Ecto neural progenitor cell (in vitro differentiated cells): ENCODE measurements around the gene DERA.

Experiments
- DNase-seq: peaks from one replicate; pipeline ENCODE4 v3.0.0-alpha.2; 2018; ENCODE audit warnings: low spot score

DERA gene

DNA sequence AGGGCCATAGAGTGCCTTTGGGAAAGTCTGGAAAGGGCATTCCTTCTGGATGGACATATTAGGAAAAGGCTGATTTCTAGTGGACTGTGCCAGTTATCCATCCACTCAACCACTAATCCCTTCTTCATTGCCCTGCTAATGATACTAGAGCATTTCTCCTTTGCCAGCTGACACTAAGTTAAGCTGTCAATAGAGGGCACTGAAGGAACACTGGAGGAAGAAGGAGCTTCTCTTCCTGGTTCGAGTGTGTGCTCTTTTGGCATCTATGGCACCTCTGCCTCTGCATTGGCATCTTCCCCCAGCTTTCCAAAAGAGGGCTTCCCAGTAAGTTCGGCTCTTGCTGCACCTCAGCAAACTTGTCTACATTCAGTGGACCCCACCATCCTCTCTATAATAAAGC is 165.4 kb downstream of the DERA start:
- no peak for DNase-seq

DNA sequence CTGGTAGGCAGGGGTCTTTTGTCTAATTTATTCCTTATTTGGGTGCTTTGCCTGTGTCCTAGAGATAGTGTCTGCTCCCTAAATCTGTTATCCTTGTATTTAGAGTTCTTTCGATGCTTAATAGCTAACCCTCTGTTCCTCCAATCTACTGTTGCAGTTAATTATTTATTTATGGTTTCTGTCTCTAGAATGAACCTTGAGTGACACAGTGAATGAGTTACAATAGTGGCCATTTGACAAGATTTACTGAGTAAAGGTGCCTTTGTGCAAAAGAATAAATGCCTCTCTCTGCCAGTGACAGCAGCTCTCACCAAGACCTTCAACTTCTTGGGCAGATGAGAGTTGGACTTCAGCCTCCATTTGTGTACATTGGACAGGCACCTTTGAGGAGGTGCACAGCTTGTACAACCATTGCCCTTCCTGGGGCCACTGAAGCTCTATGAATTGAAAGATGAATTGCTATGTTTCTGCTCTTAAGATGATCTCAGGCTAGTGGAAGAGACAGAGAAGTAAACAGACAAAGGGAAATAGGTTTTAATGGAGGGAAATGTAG is 165.9 kb downstream of the DERA start:
- no peak for DNase-seq

DNA sequence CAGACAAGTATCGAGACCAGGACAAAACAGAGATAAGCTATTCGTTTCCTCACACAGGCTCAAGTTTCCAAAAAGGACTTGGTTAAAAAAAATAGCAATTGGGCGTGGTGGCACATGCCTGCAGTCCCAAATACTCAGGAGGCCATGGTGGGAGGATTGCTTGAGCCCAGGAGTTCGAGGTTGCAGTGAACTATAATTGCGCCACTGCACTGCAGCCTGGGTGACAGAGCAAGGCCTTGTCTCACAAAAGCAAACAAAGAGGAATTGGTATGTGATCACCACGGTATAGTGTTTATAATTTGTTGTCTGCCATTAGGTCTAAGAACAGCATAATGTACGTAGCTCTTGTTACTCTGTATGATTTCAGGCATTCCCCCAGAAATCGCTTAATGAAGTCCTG is 175.3 kb downstream of the DERA start:
- DNase-seq: no peak

DNA sequence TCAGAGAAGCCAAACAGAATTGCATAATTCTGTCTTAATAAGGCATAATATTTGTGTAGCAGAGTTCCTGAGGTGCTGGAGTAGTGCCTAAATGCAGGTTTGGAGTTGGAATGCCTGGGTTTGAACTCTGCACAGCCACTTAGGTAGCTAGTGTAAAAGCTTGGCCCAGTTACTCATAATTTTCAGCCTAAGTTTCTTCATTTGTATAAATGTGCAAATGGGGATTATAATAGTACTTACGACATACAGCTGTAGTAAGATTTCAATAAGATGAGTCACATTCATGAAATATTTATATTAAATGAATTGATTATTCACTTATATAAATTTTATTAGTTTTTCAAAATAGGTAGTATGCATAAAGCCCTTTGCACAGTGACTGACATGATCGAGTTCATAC is 175.8 kb downstream of the DERA start:
- no peak for DNase-seq
